Measurements from ENCODE around the gene EMC9.

DNA sequence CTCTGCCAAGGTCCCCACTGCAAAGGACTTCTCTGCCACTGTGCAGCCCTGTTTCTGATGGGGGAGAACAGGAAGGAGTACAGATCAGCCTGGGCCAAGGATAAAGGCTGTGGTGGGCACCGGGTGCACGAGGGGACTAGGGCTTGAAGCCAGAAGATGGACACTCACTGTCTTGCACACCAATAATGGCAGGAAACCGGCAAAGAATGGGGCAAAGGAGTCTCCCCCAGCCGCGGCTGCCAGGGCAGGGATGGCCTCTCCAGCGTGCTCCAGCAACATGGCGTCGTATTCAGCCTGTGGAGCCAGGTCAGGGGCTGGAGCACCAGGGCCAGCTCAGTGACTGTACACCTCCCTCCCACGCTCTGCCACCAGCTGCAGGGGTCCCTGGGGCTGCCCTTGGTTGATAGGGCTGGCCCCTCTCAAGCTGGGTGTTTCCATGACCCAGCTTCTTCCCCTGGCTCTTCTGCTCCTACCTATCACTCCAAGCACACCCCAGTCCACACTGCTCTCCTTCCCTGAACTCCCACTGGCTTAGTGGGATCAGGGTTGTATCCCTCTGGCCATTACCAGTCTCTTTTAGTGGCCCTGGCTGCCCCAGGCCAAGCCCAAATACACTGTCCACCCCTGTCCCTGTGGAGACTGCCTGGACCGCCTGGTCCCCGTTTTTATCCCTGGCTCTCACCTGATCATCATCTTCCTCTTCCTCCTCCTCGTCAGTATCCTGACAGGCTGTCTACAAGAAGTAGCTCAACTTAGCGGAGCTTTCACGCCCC lies 40.9 kb upstream of the EMC9 start:
- TF ChIP-seq TARDBP (IDR thresholded peaks at IDR 0.05) (no peak), ELF4 (IDR thresholded peaks at IDR 0.05) (no peak), FOXM1 (IDR thresholded peaks at IDR 0.05; ENCODE audit: borderline replicate concordance) (no peak), BHLHE40 (IDR thresholded peaks at IDR 0.05; ENCODE audit: borderline replicate concordance) (no peak), SP1 (IDR thresholded peaks at IDR 0.05) (no peak)

All from HEK293T (cell line).